ENCODE measurements around the gene PLBD2.

The PLBD2 gene

GRCh38 chr12:113416091-113416754 lies 57.8 kb downstream of the PLBD2 start:
- DNase-seq (ENCODE audit: low read depth) = no peak

- no peak for DNase-seq (ENCODE audit: low read depth)
These were observed 60.0 kb downstream of the PLBD2 start for GRCh38 chr12:113418213-113418879.

DNA sequence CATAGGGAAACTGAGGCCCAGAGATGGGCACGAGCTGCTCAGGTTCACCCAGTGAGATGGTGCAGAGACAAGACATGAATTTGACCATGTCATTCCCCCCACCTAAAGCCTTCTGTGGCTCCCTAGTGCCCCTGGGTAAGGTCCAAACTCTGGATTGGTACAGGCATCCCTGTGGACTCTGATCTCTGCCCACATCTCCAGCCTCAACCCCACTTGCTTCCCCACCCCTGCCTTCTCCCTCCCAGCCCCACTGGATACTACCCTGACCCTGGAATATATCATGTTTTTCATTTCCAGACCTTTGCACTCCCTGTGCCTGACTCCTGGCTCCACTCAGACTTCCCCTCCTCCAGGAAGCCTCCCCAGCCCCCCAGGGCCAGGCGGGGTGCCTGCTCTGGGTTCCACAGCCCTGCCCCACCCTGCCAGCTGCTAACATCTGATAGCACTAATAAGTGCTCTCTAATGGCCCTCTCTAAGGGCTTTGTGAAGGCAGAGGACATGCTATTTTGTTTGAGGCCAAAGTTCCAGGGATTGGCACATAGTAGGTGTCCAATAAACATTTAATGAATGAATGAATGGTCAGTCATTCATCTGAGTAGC lies 62.7 kb downstream of the PLBD2 start:
- DNase-seq (ENCODE audit: low read depth) = no peak

DNA sequence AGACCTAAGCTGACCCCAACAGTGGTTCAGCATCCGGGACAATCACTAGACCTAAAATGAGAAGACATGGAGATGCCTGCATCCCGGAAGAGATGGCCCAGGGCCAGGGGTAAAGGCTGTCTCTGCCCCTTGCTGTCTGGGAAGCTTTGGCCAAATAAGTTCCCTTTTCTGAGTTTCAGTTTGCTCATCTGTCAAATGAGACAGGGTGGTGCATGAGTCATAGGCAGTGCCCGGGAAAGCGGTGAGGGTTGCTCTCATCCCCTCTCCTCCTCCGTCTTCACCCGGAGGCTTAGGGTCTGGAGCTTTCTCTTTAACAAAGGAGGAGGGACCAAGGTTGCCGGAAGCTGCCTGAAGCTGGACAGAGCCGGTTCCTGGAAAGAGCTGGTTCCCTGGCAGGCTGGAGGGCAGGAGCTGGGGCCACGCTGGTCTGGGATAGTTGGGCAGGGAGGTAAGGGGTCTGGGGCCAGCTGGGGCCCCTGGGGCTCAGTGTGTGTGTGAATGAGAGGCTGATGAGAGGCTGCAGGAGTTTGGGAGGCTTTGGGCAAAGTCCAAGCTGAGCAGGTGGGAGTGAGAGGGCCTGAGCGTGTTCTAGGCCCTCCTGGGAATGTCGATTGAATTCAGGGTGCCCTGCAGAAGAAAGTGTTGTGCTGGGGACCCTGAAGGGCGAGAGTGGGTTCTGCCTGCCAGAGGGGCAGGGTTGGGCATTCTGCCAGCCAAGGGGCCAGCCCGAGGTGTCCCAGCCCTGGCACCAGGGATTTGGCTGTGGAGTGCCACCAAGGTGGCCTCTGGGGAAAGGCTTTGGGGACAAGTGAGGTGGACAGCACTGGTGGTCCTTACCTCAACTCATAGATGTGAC lies 63.9 kb downstream of the PLBD2 start, which contains the start of gene SDSL:
Gene SDSL (plus strand): TSS at position 351 of the 856 bp plus-strand sequence. CDS start 5,603 bp downstream, outside the sequence.
- no peak for DNase-seq (ENCODE audit: low read depth)

DNA sequence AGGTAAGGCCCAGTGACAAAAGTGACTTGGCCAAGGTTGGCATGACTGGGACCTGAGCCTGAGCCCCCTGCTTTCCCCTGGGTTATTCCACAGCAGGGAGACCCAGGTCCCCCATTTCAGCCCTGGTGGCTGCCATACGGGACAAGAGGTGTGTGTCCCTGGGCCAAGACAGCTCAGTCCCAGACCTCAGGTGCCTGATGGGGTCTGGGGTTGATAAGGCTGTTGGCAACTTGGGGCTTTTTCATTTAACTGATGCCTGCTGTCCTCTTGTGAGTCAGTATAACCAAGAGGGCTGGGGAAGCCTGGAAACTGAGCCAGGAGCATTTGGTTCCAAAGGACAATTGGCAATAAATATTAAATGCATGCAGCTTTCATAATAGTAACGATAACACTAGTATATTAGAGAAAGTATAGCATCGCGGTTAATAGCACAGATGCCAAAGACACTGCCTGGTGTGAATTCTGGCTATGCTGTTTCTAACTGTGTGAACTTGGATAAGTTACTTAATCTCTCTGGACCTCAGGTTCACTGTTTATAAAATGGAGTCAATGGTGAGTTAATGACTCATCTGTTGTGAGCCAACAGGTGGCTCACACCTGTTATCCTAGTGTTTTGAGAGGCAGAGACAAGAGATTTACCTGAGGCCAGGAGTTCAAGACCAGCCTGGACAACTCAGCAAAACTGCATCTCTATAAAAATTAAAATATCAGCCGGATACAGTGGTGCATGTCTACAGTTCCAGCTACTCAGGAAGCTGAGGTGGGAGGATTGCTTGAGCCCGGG lies 64.7 kb downstream of the PLBD2 start:
- no peak for DNase-seq (ENCODE audit: low read depth)

- no peak for DNase-seq (ENCODE audit: low read depth)
These were observed 66.1 kb downstream of the PLBD2 start for GRCh38 chr12:113424456-113424855.

DNA sequence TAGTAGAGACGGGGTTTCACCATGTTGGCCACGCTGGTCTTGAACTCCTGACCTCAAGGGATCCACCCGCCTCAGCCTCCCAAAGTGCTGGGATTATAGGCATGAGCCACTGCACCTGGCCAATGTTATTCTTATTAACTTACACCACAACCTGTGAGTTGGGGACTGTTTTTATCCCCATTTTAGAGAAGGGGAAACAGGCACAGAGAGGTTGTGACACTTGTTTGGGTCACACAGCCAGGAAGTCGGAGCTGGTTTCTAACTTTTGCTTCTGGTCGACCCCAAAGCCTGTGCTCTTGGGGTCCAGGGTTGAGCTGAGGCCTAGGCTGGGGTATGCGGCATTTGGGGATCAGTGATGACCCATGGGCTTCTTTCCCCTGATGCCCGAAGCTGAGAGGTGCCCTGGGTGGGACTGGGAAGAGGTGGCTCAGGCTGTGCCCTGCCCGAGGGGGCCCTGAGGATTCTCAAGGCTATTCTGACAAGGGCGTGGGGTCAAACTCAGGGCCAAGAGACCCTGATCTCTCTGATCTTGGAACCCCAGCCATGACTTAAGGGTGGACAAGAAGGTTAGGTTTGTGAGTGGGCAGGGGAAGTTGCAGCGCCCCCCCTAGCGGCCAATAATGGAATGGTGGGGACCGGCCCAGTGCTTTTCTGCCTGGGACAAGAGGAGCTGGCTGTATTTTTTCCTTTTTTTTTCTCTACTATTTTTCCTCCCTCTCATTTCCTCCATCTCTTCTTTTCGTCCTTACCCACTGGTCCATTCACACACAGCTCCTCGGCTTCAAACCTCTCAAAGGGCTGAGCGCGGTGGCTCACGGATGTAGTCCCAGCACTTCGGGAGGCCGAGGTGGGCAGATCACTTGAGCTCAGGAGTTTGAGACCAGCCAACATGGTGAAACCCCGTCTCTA lies 66.8 kb downstream of the PLBD2 start:
- DNase-seq (ENCODE audit: low read depth) = peak; percentile 16

DNA sequence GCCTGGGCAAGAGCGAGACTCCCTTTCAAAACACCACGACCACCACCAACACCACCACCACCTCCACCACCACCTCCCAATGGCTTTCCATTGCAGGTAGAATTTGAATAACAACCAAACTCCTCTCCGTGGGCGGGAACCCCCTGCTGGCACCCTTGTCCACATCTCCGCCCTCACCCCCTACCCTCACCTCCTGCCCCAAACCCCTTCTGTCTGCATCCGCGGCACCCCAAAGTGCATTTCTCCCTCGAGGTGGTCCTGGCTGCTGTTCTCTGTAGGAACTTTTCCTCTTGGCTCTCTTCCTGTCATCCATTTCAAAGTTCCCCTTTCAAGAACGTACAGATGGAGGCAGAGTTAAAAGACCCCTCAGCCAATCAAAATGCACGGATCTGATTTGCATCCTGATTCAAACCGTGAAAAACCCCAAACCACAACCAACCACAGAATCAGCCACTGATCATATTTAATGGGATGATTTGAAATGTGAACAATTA lies 67.6 kb downstream of the PLBD2 start:
- DNase-seq (ENCODE audit: low read depth) = no peak

DNA sequence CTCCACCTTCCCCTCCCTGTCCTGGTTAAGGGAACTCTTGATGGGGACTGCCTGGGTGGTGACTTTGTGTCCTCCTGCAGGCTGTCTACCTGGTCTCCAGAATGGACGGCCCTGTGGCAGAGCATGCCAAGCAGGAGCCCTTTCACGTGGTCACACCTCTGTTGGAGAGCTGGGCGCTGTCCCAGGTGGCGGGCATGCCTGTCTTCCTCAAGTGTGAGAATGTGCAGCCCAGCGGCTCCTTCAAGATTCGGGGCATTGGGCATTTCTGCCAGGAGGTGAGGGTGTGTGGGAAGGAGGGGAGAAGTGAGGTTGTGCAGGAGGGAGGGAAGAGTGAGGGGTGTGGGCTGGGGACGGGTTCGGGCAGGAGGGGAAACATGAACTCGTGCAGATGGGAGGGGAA lies 69.5 kb downstream of the PLBD2 start:
- no peak for DNase-seq (ENCODE audit: low read depth)

DNA sequence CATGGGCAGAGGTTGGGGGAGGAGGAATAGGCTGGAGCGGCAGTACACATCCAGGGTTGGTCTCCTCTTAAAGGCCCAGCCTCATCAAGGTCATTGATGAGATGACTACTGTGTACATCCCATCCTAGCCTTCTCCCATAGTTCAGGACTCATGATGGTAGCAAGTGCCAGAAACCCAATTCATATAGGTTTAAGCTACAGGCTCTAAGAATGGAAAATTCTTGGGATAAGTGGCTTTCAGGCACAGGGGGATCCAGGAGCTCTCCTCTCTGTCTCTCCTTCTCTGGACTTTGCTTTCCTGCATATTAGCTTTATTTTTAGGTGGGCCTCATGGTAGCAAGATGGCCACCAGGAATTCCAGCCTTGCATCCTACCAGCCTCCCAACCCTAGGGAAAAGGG lies 70.1 kb downstream of the PLBD2 start:
- DNase-seq (ENCODE audit: low read depth) = no peak

DNA sequence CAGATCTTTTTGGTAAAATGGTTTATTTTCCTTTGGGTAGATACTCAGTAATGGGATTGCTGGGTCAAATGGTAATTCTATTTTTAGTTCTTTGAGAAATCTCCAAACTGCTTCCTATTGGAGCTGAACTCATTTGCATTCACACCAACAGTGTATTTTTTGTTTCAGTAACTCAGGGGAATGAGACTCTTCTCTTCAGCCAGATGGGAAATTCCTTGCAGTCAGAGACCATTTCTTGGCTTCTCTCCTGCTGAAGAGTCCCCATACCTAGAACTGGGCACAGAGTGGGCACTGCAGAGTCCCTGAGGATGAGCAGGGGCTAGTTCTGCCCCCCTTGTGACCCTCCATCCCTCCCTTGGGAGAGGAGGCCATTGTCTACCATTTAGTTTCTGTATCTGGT lies 74.6 kb downstream of the PLBD2 start:
- DNase-seq (ENCODE audit: low read depth) = no peak

- DNase-seq (ENCODE audit: low read depth) = no peak
These were observed 77.0 kb downstream of the PLBD2 start for GRCh38 chr12:113435367-113435766.

DNA sequence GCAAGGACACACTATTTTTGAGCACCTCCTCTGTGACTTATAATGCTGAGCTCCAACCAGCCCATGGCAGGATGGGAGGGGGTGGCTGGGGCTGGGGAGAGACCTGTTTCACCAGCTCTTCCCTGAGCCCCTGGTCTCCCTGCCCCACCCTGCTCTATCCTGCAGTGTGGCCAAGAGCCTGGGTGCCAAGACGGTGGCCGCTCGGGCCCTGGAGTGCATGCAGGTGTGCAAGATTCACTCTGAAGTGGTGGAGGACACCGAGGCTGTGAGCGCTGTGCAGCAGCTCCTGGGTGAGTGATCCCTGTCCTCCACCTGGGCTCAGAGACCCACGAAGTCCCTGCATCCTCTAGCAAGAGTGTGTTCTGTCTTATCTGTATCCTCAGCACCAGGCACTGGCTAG lies 78.2 kb downstream of the PLBD2 start:
- no peak for DNase-seq (ENCODE audit: low read depth)

GRCh38 chr12:113436993-113437728 lies 78.8 kb downstream of the PLBD2 start:
- DNase-seq (ENCODE audit: low read depth) = no peak

- no peak for DNase-seq (ENCODE audit: low read depth)
These were observed 79.3 kb downstream of the PLBD2 start for GRCh38 chr12:113437729-113438100.

GRCh38 chr12:113438523-113439300 lies 80.3 kb downstream of the PLBD2 start:
- no peak for DNase-seq (ENCODE audit: low read depth)

- DNase-seq (ENCODE audit: low read depth) = no peak
These were observed 80.9 kb downstream of the PLBD2 start for GRCh38 chr12:113439301-113439597.

DNA sequence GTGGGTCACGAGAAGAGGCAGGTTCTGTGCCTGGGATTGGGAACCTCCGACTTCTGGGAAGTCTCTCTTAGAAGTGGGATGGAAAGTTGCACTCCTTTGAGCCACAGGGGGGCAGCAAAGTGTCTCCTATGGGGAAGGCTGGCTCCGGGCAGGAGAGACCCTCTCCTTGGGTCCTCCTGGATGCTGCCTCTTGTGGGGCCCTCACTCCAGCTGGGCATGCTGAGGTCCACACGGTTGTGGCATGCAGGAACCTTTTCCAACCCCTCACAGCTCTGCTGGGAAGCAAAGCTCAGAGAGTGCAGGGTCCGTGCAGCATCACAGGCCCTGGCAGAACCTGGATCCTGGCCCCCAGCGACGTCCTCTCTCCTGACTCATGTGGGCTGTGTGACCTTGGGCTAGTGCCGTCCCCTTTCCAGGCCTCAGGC lies 81.2 kb downstream of the PLBD2 start:
- DNase-seq (ENCODE audit: low read depth) = no peak

DNA sequence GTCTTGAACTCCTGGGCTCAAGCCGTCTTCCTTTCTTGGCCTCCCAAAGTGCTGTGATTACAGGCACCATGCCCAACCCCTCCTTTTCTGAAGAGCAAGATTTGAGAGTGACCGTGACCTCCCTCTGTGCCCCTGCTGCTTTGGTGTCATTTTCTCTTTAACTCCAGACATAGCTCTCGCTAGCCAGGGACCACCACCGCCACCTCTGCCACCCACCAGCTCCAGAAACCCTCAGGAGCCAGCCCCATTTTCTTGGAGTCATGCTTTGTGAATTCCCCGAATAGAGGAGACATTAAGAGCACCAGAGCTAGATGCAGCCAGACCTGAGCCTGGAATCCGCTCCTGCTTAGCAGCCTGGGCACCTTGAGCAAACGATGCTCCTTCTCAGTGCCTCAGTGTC lies 81.9 kb downstream of the PLBD2 start:
- no peak for DNase-seq (ENCODE audit: low read depth)

All from T follicular helper cell (primary cell).